ENCODE results near the gene JPH2.
"Not testable (repeated sequence)": the region's sequence is repeated elsewhere in the genome, so short reads cannot be mapped to it uniquely, and the experiment has no call there.

JPH2 gene

GRCh38 chr20:44157061-44157460, 29.9 kb downstream of the JPH2 start:
- DNase-seq = no peak

GRCh38 chr20:44154521-44155001, 32.4 kb downstream of the JPH2 start:
- DNase-seq = no peak

GRCh38 chr20:44153636-44154043, 33.3 kb downstream of the JPH2 start:
- DNase-seq = peak; percentile 57

GRCh38 chr20:44151621-44152416, 35.2 kb downstream of the JPH2 start:
- no peak for DNase-seq

GRCh38 chr20:44146272-44146671, 40.7 kb downstream of the JPH2 start:
- DNase-seq = no peak

GRCh38 chr20:44145131-44145775, 41.7 kb downstream of the JPH2 start:
- no peak for DNase-seq

- DNase-seq = no peak
Observed at GRCh38 chr20:44143936-44144335, 43.1 kb downstream of the JPH2 start.

- no peak for DNase-seq
Observed at GRCh38 chr20:44142413-44142812, 44.6 kb downstream of the JPH2 start.

- no peak for DNase-seq
Observed at GRCh38 chr20:44141873-44142272, 45.1 kb downstream of the JPH2 start.

- DNase-seq = no peak
Observed at GRCh38 chr20:44138867-44139266, 48.1 kb downstream of the JPH2 start.

- DNase-seq = no peak
Observed at GRCh38 chr20:44137266-44137801, 49.7 kb downstream of the JPH2 start.

- no peak for DNase-seq
Observed at GRCh38 chr20:44136579-44137265, 50.3 kb downstream of the JPH2 start.

- DNase-seq = no peak
Observed at GRCh38 chr20:44135417-44136204, 51.4 kb downstream of the JPH2 start.

- no peak for DNase-seq
Observed at GRCh38 chr20:44135012-44135412, 52.0 kb downstream of the JPH2 start.

GRCh38 chr20:44133424-44133823, 53.6 kb downstream of the JPH2 start:
- no peak for DNase-seq

GRCh38 chr20:44131704-44132103, 55.3 kb downstream of the JPH2 start:
- DNase-seq = no peak

- DNase-seq = no peak
Observed at GRCh38 chr20:44129911-44130718, 56.9 kb downstream of the JPH2 start.

- DNase-seq = not testable (repeated sequence)
Observed at GRCh38 chr20:44129300-44129699, 57.7 kb downstream of the JPH2 start.

GRCh38 chr20:44126445-44126844, 60.5 kb downstream of the JPH2 start:
- DNase-seq = no peak

GRCh38 chr20:44125332-44126127, 61.5 kb downstream of the JPH2 start:
- no peak for DNase-seq

Data from CD4-positive, alpha-beta T cell treated with Interleukin-10 for 1 hour (primary cell).